IMR-90 (cell line): ENCODE results near the gene GABPA. TPM values are rescaled to one million over a fixed set of nuclear protein-coding genes. Genes with fewer than 3 reads are reported as not detected.

Experiments
- ATAC-seq: fragments of 200-7000 bp; cut with Tn5 transposase; 2 replicates; pipeline ENCODE4 v1.9.1; 2020; ENCODE audit warnings: low read depth, mild to moderate bottlenecking, moderate library complexity
- BruUV-seq: library from RNA; stranded (reverse); fragments of 400-500 nt; replicated peaks from 2 replicates; lab custom pipeline; 2021; lab: Mats Ljungman, UMichigan
- CTCF ChIA-PET: fragments of 300-600 bp; formaldehyde crosslinking; extraction: SDS; loops from one replicate; lab custom pipeline; 2021; ENCODE audit warnings: antibody characterized with exemption; lab: Yijun Ruan, JAX
- POLR2A ChIA-PET: fragments of 300-600 bp; sonication (Branson Sonifier 250); formaldehyde crosslinking; loops from one replicate; lab custom pipeline; 2022; ENCODE audit warnings: antibody characterized with exemption; ENCODE audit not compliant: unreplicated experiment; lab: Charles Lee
- DNase-seq: peaks from one replicate; pipeline ENCODE4 v3.0.0; 2013
- H2AFZ ChIP-seq: replicated peaks from 2 replicates; pipeline ENCODE3; 2013; ENCODE audit warnings: low read length, mild to moderate bottlenecking; ENCODE audit not compliant: poor library complexity
- H2AK5ac ChIP-seq: 2 replicates; pipeline ENCODE4 v1.6.1; 2013; ENCODE audit warnings: low read depth, low read length, inconsistent platforms
- H2AK9ac ChIP-seq: replicated peaks from 2 replicates; pipeline ENCODE3; 2013; ENCODE audit warnings: mild to moderate bottlenecking, low read depth, low read length, moderate library complexity; ENCODE audit not compliant: poor library complexity
- H2BK120ac ChIP-seq: 2 replicates; pipeline ENCODE4 v1.6.1; 2013; ENCODE audit warnings: low read depth, low read length, inconsistent platforms
- H2BK15ac ChIP-seq: 3 replicates; pipeline ENCODE4 v1.6.1; 2013; ENCODE audit warnings: low read depth, low read length, inconsistent platforms
- H2BK20ac ChIP-seq: 2 replicates; pipeline ENCODE4 v1.6.1; 2013; ENCODE audit warnings: low read depth, mild to moderate bottlenecking, inconsistent platforms, low read length, moderate library complexity
- H2BK5ac ChIP-seq: 2 replicates; pipeline ENCODE4 v1.6.1; 2013; ENCODE audit warnings: mild to moderate bottlenecking, low read depth, low read length, inconsistent platforms; ENCODE audit not compliant: poor library complexity, severe bottlenecking
- H3K14ac ChIP-seq: replicated peaks from 2 replicates; pipeline ENCODE4 v1.6.1; 2013; ENCODE audit warnings: low read depth, low read length, inconsistent platforms
- H3K18ac ChIP-seq: 2 replicates; pipeline ENCODE4 v1.6.1; 2013; ENCODE audit warnings: low read depth, low read length, control low read depth
- H3K23ac ChIP-seq: 2 replicates; pipeline ENCODE4 v1.6.1; 2013; ENCODE audit warnings: low read depth, low read length, inconsistent platforms
- H3K27ac ChIP-seq: 2 replicates; pipeline ENCODE4 v1.5.1; 2013; ENCODE audit warnings: mild to moderate bottlenecking, control low read depth, low read length; ENCODE audit not compliant: insufficient read depth
- H3K27me3 ChIP-seq: 2 replicates; pipeline ENCODE4 v1.6.1; 2013; ENCODE audit warnings: low read length; ENCODE audit not compliant: control insufficient read depth, insufficient read depth
- H3K36me3 ChIP-seq: 2 replicates; pipeline ENCODE4 v1.6.1; 2013; ENCODE audit warnings: low read length, mixed read lengths; ENCODE audit not compliant: control insufficient read depth, insufficient read depth
- H3K4ac ChIP-seq: 2 replicates; pipeline ENCODE4 v1.6.1; 2013; ENCODE audit warnings: low read depth, low read length, inconsistent platforms
- H3K4me1 ChIP-seq: 2 replicates; pipeline ENCODE4 v1.6.1; 2013; ENCODE audit warnings: low read length, mixed read lengths; ENCODE audit not compliant: control insufficient read depth, insufficient read depth
- H3K4me2 ChIP-seq: 2 replicates; pipeline ENCODE4 v1.6.1; 2013; ENCODE audit warnings: low read depth, mild to moderate bottlenecking, control low read depth, low read length, moderate library complexity
- H3K4me3 ChIP-seq: 2 replicates; pipeline ENCODE4 v1.5.1; 2013; ENCODE audit warnings: low read depth, mild to moderate bottlenecking, control low read depth, low read length, moderate library complexity; ENCODE audit not compliant: insufficient read depth
- H3K56ac ChIP-seq: 2 replicates; pipeline ENCODE4 v1.6.1; 2013; ENCODE audit warnings: low read length, inconsistent platforms; ENCODE audit not compliant: insufficient read depth; ENCODE audit errors: extremely low read depth
- H3K79me1 ChIP-seq, 2 experiments: 2 replicates each; pipeline ENCODE4 v1.6.1; 2013; ENCODE audit warnings: low read length in 2 of 2, inconsistent platforms in 1 of 2, low read depth in 1 of 2
- H3K9ac ChIP-seq: 2 replicates; pipeline ENCODE4 v1.6.1; 2013; ENCODE audit warnings: low read depth, low read length, control low read depth
- H3K9me1 ChIP-seq: 2 replicates; pipeline ENCODE4 v1.6.1; 2013; ENCODE audit warnings: low read length, inconsistent platforms; ENCODE audit not compliant: insufficient read depth
- H3K9me3 ChIP-seq: 2 replicates; pipeline ENCODE4 v1.6.1; 2013; ENCODE audit warnings: low read length; ENCODE audit not compliant: control insufficient read depth, insufficient read depth
- H4K20me1 ChIP-seq: 2 replicates; pipeline ENCODE4 v1.6.1; 2013; ENCODE audit warnings: low read length, inconsistent platforms; ENCODE audit not compliant: insufficient read depth
- H4K5ac ChIP-seq: 2 replicates; pipeline ENCODE4 v1.6.1; 2013; ENCODE audit warnings: mild to moderate bottlenecking, low read depth, low read length, control low read depth
- H4K8ac ChIP-seq, 2 experiments: 2 replicates each; pipeline ENCODE4 v1.6.1; 2013; ENCODE audit warnings: low read depth in 2 of 2, low read length in 2 of 2, control low read depth in 1 of 2, inconsistent platforms in 1 of 2
- H4K91ac ChIP-seq: 2 replicates; pipeline ENCODE4 v1.6.1; 2013; ENCODE audit warnings: low read depth, low read length, inconsistent platforms; ENCODE audit not compliant: insufficient read depth
- BHLHE40 ChIP-seq: fragments of 150-350 bp; IDR thresholded peaks from 2 replicates; pipeline ENCODE4 v1.6.1; 2016; ENCODE audit warnings: mild to moderate bottlenecking, low read depth, low read length
- CEBPB ChIP-seq: IDR thresholded peaks from 2 replicates; pipeline ENCODE4 v1.6.1; 2012; ENCODE audit warnings: low read depth, low read length, improper control_type of control experiment
- CHD1 ChIP-seq: IDR thresholded peaks from 2 replicates; pipeline ENCODE4 v1.6.1; 2012; ENCODE audit warnings: low read depth, low read length, improper control_type of control experiment
- CTCF ChIP-seq: conservative IDR thresholded peaks from 2 replicates; pipeline ENCODE4 v1.5.1; 2012; ENCODE audit warnings: mild to moderate bottlenecking, low read depth, low read length, improper control_type of control experiment
- FOS ChIP-seq: fragments of 150-350 bp; IDR thresholded peaks from 2 replicates; pipeline ENCODE4 v1.6.1; 2016; ENCODE audit warnings: low read depth, low read length
- MAFK ChIP-seq: IDR thresholded peaks from 2 replicates; pipeline ENCODE4 v1.6.1; 2012; ENCODE audit warnings: low read depth, low read length, improper control_type of control experiment
- MAZ ChIP-seq: IDR thresholded peaks from 2 replicates; pipeline ENCODE4 v1.6.1; 2012; ENCODE audit warnings: low read depth, mild to moderate bottlenecking, low read length, improper control_type of control experiment, moderate library complexity, borderline replicate concordance
- MXI1 ChIP-seq: IDR thresholded peaks from 2 replicates; pipeline ENCODE4 v1.6.1; 2012; ENCODE audit warnings: low read depth, mild to moderate bottlenecking, low read length, moderate library complexity, borderline replicate concordance
- NFE2L2 ChIP-seq: fragments of 150-350 bp; IDR thresholded peaks from 2 replicates; pipeline ENCODE4 v1.6.1; 2016; ENCODE audit warnings: low read depth, mild to moderate bottlenecking, low read length
- RCOR1 ChIP-seq: IDR thresholded peaks from 2 replicates; pipeline ENCODE4 v1.6.1; 2012; ENCODE audit warnings: mild to moderate bottlenecking, low read length, improper control_type of control experiment; ENCODE audit not compliant: insufficient replicate concordance
- RFX5 ChIP-seq: IDR thresholded peaks from 2 replicates; pipeline ENCODE4 v1.8.0; 2012; ENCODE audit warnings: low read depth, mild to moderate bottlenecking, low read length, moderate library complexity
- SMC3 ChIP-seq: fragments of 150-350 bp; IDR thresholded peaks from 2 replicates; pipeline ENCODE4 v1.6.1; 2016; ENCODE audit warnings: low read depth, mild to moderate bottlenecking, antibody characterized with exemption, low read length, moderate library complexity
- WGBS, 2 experiments: methylation state at CpG; one replicate each; pipeline versions ENCODE4 v1.1.5 to v1.1.7; 2013; ENCODE audit warnings: missing lambda C conversion rate in 2 of 2; ENCODE audit not compliant: insufficient read length in 1 of 2; ENCODE audit errors: extremely low coverage in 2 of 2; 5-methylcytosine and 5-hydroxymethylcytosine counted together
- dilution Hi-C: fragments of 300-500 bp; cut with HindIII; formaldehyde crosslinking; loops from one replicate; pipeline ENCODE4 v1.14.3; 2018; ENCODE audit warnings: low sequenced_read_pairs; ENCODE audit not compliant: unreplicated experiment
- in situ Hi-C: fragments of 300-500 bp; cut with MboI; formaldehyde crosslinking; loops from 3 replicates; pipeline ENCODE4 v1.14.3; 2019; ENCODE audit warnings: low sequenced_read_pairs, inconsistent platforms, mixed read lengths
- intact Hi-C: fragments of 100-400 bp; cut with micrococcal nuclease; formaldehyde crosslinking; loops from 2 replicates; pipeline ENCODE4 v1.10.0; 2022
- polyA plus RNA-seq, 3 experiments: library from polyadenylated mRNA; depleted of rRNA; stranded (reverse); fragments of >200 nt; gene quantifications; 2 replicates each; pipeline ENCODE4 v1.2.3, GENCODE V29; 2012; ENCODE audit warnings: low replicate concordance in 1 of 3
- total RNA-seq: library from RNA; depleted of rRNA; stranded (reverse); fragments of >200 nt; gene quantifications from 2 replicates; pipeline ENCODE4 v1.2.3, GENCODE V29; 2012
- TF ChIP-seq, protein P1 (sequence below): fragments of 150-350 bp; IDR thresholded peaks from 2 replicates; pipeline ENCODE4 v1.6.1; 2016; ENCODE audit warnings: low read depth, mild to moderate bottlenecking, low read length, moderate library complexity, borderline replicate concordance
- TF ChIP-seq, protein P2 (sequence below): fragments of 150-350 bp; IDR thresholded peaks from 2 replicates; pipeline ENCODE4 v1.6.1; 2017; ENCODE audit warnings: mild to moderate bottlenecking, antibody characterized with exemption, low read length, low read depth

GABPA gene
- total and polyA plus RNA-seq, 2 of the 4 experiments (the other 2 are of a cell fraction) = 9.0 to 17.0 TPM

DNA sequence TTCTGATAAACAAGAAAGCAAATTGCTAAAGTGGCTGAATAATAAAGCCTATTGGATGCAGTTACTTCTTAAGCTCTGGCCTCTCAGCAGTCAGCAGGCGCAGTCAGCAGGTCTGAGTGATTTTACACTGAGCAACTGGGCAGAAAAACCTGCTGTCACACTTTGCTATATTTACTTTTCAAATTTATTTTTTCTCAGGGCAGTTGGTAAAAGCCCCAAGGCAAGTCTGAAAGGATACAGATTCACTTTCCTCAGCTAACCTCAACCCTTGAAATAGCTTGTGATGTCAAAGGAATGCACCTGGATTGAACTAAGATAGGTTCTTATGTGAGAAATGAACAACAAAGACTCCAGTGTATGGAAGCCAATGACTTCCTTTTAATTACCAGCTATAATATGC lies 34.0 kb upstream of the GABPA start:
- H3K4me3 ChIP-seq = no peak overlapping the region
- no TSS peak for BruUV-seq
- H3K9me3 ChIP-seq = no peaks in the 10 kb centered on the region
- H2BK15ac ChIP-seq = no peak overlapping the region
- TF ChIP-seq RCOR1 (no peak), FOS (no peak), MXI1 (no peak), MAZ (no peak), CEBPB (no peak), NFE2L2 (no peak), BHLHE40 (no peak), MAFK (no peak), CHD1 (no peak), RFX5 (no peak), SMC3 (no peak), CTCF (no peak)
- TF ChIP-seq, protein P1, sequence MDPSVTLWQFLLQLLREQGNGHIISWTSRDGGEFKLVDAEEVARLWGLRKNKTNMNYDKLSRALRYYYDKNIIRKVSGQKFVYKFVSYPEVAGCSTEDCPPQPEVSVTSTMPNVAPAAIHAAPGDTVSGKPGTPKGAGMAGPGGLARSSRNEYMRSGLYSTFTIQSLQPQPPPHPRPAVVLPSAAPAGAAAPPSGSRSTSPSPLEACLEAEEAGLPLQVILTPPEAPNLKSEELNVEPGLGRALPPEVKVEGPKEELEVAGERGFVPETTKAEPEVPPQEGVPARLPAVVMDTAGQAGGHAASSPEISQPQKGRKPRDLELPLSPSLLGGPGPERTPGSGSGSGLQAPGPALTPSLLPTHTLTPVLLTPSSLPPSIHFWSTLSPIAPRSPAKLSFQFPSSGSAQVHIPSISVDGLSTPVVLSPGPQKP = no peak
- TF ChIP-seq, protein P2, sequence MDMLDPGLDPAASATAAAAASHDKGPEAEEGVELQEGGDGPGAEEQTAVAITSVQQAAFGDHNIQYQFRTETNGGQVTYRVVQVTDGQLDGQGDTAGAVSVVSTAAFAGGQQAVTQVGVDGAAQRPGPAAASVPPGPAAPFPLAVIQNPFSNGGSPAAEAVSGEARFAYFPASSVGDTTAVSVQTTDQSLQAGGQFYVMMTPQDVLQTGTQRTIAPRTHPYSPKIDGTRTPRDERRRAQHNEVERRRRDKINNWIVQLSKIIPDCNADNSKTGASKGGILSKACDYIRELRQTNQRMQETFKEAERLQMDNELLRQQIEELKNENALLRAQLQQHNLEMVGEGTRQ = no peak
- H2AK5ac ChIP-seq = no peak overlapping the region
- CTCF ChIA-PET = interaction anchor here (0.5 kb wide), 1 partner anchor 48 kb away, joined by 3 read pairs; no protein-coding TSS in a partner anchor
- no peak overlapping the region for H3K4ac ChIP-seq
- no peak overlapping the region for H2AK9ac ChIP-seq
- dilution Hi-C loops (no loop called here), intact Hi-C loops (no loop called here), in situ Hi-C loops (loop anchor here (5.0 kb wide), 1 partner anchor 93 kb away; the partner anchor contains the start of gene MRPL39)
- H2BK5ac ChIP-seq = no peak overlapping the region
- WGBS, 2 experiments = no CpG with 5 or more reads among the region's 1 CpG
- no peak overlapping the region for H3K4me2 ChIP-seq
- no peaks in the 10 kb centered on the region for H3K27me3 ChIP-seq
- H3K79me1 ChIP-seq = no peaks in the 10 kb centered on the region
- DNase-seq (no peak), ATAC-seq (no peak)
- H3K9ac ChIP-seq = no peak overlapping the region
- H3K9me1 ChIP-seq = no peaks in the 10 kb centered on the region
- H4K91ac ChIP-seq = no peak overlapping the region
- no peak overlapping the region for H3K56ac ChIP-seq
- H4K5ac ChIP-seq = no peak overlapping the region
- H3K27ac ChIP-seq = no peak overlapping the region
- H2BK20ac ChIP-seq = no peak overlapping the region
- H2BK120ac ChIP-seq = no peak overlapping the region
- H3K4me1 ChIP-seq = no peaks in the 10 kb centered on the region
- no peak overlapping the region for H3K14ac ChIP-seq
- no peaks in the 10 kb centered on the region for H4K20me1 ChIP-seq
- POLR2A ChIA-PET = no interaction called here
- no peak overlapping the region for H4K8ac ChIP-seq
- no peak overlapping the region for H3K18ac ChIP-seq
- H3K23ac ChIP-seq = no peak overlapping the region
- no peaks in the 10 kb centered on the region for H3K36me3 ChIP-seq
- no peak overlapping the region for H2AFZ ChIP-seq
